HepG2 (cell line): ENCODE results near the gene NIN.

Experiments used
- HMG20A ChIP-seq: IDR thresholded peaks from 2 replicates; pipeline ENCODE4 v1.6.1; 2016; ENCODE audit warnings: borderline replicate concordance
- TF ChIP-seq, protein P1 (sequence below): sonication (generic); IDR thresholded peaks from 2 replicates; pipeline ENCODE4 v1.6.1; 2016; ENCODE audit warnings: low read depth, borderline replicate concordance

DNA sequence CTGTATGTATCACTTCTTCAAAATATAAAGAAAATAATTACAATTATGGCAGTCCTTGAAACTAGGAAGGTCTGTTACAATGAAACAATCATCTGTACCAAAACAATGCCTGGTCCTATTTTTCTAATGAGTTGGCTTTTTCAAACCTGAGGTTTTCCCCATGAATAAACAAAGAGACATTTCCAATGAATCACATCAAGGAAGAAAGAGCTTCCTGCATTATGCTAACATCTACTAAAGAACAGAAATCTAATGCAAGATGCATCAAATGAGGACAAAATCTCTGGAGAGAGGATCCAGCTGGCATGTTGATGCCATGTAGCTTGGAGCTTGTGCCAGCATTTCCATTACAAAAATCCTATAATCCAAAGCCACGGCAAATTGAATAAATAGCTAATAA, 29.3 kb downstream of the NIN start:
- TF ChIP-seq, protein P1, sequence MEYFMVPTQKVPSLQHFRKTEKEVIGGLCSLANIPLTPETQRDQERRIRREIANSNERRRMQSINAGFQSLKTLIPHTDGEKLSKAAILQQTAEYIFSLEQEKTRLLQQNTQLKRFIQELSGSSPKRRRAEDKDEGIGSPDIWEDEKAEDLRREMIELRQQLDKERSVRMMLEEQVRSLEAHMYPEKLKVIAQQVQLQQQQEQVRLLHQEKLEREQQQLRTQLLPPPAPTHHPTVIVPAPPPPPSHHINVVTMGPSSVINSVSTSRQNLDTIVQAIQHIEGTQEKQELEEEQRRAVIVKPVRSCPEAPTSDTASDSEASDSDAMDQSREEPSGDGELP = no peak
- TF ChIP-seq HMG20A = no peak
